ENCODE measurements around the gene C4orf51. TPM values are rescaled to one million over a fixed set of nuclear protein-coding genes. Genes with fewer than 3 reads are reported as not detected.

C4orf51 gene
- total RNA-seq = not detected in 2 replicates

GRCh38 chr4:145679991-145680455 is at the start of gene C4orf51:
TSS of gene C4orf51 (plus strand) at chr4:145680146. CDS start at chr4:145680204, 58 bp downstream.

Other genes starting within 250 kb of the C4orf51 start
- gene SMAD1, start 198.3 kb upstream of the C4orf51 start, total RNA-seq = 12.5 and 12.7 TPM in 2 replicates
- 2.6 and 5.1 TPM in 2 replicates for gene MMAA, start 60.8 kb upstream of the C4orf51 start, total RNA-seq